HL-60 (cell line): ENCODE data around the gene CHST11.

Experiments
- GABPA ChIP-seq: IDR thresholded peaks from 2 replicates; pipeline ENCODE4 v1.6.1; 2012; ENCODE audit warnings: low read depth
- TF ChIP-seq, protein P1 (sequence below): IDR thresholded peaks from one replicate; pipeline ENCODE4 v1.5.1; 2011; ENCODE audit warnings: low read length, control low read depth, inconsistent platforms; ENCODE audit not compliant: insufficient read depth

DNA sequence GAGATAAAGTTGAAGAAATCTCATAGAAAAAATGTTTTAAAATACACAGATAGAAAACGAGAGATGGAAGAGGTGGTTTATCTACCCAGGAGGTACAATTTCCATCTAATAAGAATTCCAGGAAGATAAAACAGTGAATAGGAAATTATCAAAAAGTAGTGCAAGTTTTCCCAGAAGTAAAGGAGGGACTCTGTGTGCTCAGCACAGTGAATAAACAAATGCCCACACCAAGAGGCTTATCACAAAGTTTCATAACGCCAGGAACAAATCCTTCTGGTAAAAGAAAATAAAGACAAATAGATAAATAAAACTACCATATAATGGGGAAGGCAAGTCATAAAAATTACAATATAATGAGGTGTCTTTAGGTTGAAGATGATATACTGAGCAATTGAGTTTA, 322.4 kb downstream of the CHST11 start:
- TF ChIP-seq, protein P1, sequence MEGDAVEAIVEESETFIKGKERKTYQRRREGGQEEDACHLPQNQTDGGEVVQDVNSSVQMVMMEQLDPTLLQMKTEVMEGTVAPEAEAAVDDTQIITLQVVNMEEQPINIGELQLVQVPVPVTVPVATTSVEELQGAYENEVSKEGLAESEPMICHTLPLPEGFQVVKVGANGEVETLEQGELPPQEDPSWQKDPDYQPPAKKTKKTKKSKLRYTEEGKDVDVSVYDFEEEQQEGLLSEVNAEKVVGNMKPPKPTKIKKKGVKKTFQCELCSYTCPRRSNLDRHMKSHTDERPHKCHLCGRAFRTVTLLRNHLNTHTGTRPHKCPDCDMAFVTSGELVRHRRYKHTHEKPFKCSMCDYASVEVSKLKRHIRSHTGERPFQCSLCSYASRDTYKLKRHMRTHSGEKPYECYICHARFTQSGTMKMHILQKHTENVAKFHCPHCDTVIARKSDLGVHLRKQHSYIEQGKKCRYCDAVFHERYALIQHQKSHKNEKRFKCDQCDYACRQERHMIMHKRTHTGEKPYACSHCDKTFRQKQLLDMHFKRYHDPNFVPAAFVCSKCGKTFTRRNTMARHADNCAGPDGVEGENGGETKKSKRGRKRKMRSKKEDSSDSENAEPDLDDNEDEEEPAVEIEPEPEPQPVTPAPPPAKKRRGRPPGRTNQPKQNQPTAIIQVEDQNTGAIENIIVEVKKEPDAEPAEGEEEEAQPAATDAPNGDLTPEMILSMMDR: no peak
- no peak for TF ChIP-seq GABPA
